ENCODE results near the gene MORC2.

The MORC2 gene

GRCh38 chr22:30921108-30921507, 47.5 kb downstream of the MORC2 start:
- DNase-seq (ENCODE audit: low read depth in 2 of 2), result no peak

- DNase-seq (ENCODE audit: low read depth in 2 of 2), result peak; percentile 67 to 86
These were observed 48.2 kb downstream of the MORC2 start for GRCh38 chr22:30920407-30920806.

GRCh38 chr22:30919973-30920372, 48.6 kb downstream of the MORC2 start:
- no peak for DNase-seq (ENCODE audit: low read depth in 2 of 2)

GRCh38 chr22:30918761-30919160, 49.8 kb downstream of the MORC2 start:
- DNase-seq (ENCODE audit: low read depth in 2 of 2), result no peak

- no peak for DNase-seq (ENCODE audit: low read depth in 2 of 2)
These were observed 58.2 kb downstream of the MORC2 start for GRCh38 chr22:30910358-30910757.

GRCh38 chr22:30909306-30909705, 59.3 kb downstream of the MORC2 start:
- DNase-seq (ENCODE audit: low read depth in 2 of 2), result no peak

GRCh38 chr22:30908051-30908461, 60.5 kb downstream of the MORC2 start:
- no peak for DNase-seq (ENCODE audit: low read depth in 2 of 2)

- no peak for DNase-seq (ENCODE audit: low read depth in 2 of 2)
These were observed 61.6 kb downstream of the MORC2 start for GRCh38 chr22:30906946-30907345.

GRCh38 chr22:30906411-30906810, 62.2 kb downstream of the MORC2 start:
- DNase-seq (ENCODE audit: low read depth in 2 of 2), result no peak

- DNase-seq (ENCODE audit: low read depth in 2 of 2), result no peak
These were observed 62.8 kb downstream of the MORC2 start for GRCh38 chr22:30905696-30906341.

- no peak for DNase-seq (ENCODE audit: low read depth in 2 of 2)
These were observed 64.6 kb downstream of the MORC2 start for GRCh38 chr22:30903876-30904460.

GRCh38 chr22:30902496-30903357, 65.8 kb downstream of the MORC2 start:
- DNase-seq (ENCODE audit: low read depth in 2 of 2), result no peak

GRCh38 chr22:30894371-30894740, 74.2 kb downstream of the MORC2 start:
- DNase-seq (ENCODE audit: low read depth in 2 of 2), result no peak

GRCh38 chr22:30893434-30894370, 74.9 kb downstream of the MORC2 start:
- no peak for DNase-seq (ENCODE audit: low read depth in 2 of 2)

- no peak for DNase-seq (ENCODE audit: low read depth in 2 of 2)
These were observed 75.8 kb downstream of the MORC2 start for GRCh38 chr22:30892731-30893221.

- no peak for DNase-seq (ENCODE audit: low read depth in 2 of 2)
These were observed 76.3 kb downstream of the MORC2 start for GRCh38 chr22:30892286-30892685.

GRCh38 chr22:30891781-30892180, 76.8 kb downstream of the MORC2 start:
- no peak for DNase-seq (ENCODE audit: low read depth in 2 of 2)

- no peak for DNase-seq (ENCODE audit: low read depth in 2 of 2)
These were observed 77.2 kb downstream of the MORC2 start for GRCh38 chr22:30891443-30891755.

GRCh38 chr22:30890686-30891442, 77.7 kb downstream of the MORC2 start:
- no peak for DNase-seq (ENCODE audit: low read depth in 2 of 2)

GRCh38 chr22:30889996-30890480, 78.5 kb downstream of the MORC2 start:
- DNase-seq (ENCODE audit: low read depth in 2 of 2), result no peak

Data from stimulated activated CD8-positive, alpha-beta memory T cell treated with anti-CD3 and anti-CD28 coated beads, Interleukin-7, amount 100 ng/mL, for 1 hour (primary cell).